Upper lobe of right lung (tissue), 1 donor: ENCODE data around the gene NSD2. TPM values are rescaled to one million over a fixed set of nuclear protein-coding genes. Genes with fewer than 3 reads are reported as not detected.

Experiments
- ATAC-seq: fragments of 200-7000 bp; cut with Tn5 transposase; one replicate; pipeline ENCODE4 v1.9.1; 2020; ENCODE audit warnings: mild to moderate bottlenecking, moderate library complexity
- DNase-seq: peaks from one replicate; pipeline ENCODE4 v3.0.0-alpha.2; 2020
- H3K27ac ChIP-seq: fragments of 200-600 bp; one replicate; pipeline ENCODE4 v1.8.0; 2022
- H3K27me3 ChIP-seq: fragments of 200-600 bp; one replicate; pipeline ENCODE4 v1.8.0; 2022; ENCODE audit warnings: mild to moderate bottlenecking
- H3K36me3 ChIP-seq: fragments of 200-600 bp; one replicate; pipeline ENCODE4 v1.8.0; 2022
- H3K4me1 ChIP-seq: fragments of 200-600 bp; one replicate; pipeline ENCODE4 v1.8.0; 2022
- H3K4me3 ChIP-seq: fragments of 200-600 bp; one replicate; pipeline ENCODE4 v1.8.0; 2022; ENCODE audit warnings: mild to moderate bottlenecking
- H3K9me3 ChIP-seq: fragments of 200-600 bp; one replicate; pipeline ENCODE4 v1.8.0; 2022
- intact Hi-C: fragments of 100-400 bp; cut with DNase I; formaldehyde crosslinking; loops from one replicate; pipeline ENCODE4 v1.11.0; 2022
- total RNA-seq: library from RNA; stranded (reverse); fragmentation: NEBNext Ultra II Directional; extraction: Animal tissue kit (Norgen Biotek cat#: 25700); gene quantifications from one replicate; pipeline ENCODE4 v1.2.1, GENCODE V29; 2021
- TF ChIP-seq, protein P1 (sequence below): fragments of 200-600 bp; IDR thresholded peaks from one replicate; pipeline ENCODE4 v1.8.0; 2022; ENCODE audit warnings: antibody characterized with exemption
- donor health status: DM: no; HTN: yes; CAD: no; lungs with severe emphysema.

Gene NSD2
- total RNA-seq, 1 donor from 2014 or later = 45.2 TPM

DNA sequence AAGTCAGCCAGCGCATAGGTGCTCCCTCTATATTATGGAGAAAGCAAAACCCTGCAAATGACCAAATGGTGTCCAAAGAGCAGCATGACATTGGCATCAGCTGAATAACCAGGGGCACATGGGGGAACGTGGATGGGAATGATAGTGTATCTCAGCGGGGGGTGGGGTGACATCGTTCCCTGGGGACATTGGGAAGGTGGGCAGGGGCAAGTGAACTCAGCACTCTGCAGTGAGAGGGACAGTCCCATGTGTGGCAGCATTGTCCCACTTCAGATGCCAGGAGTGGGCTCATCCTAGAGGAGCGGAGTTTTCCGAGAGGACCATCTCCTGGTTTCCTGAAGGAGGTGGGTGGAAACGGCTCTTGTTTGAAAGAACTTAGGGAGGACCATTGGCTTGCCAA, 72.7 kb downstream of the NSD2 start:
- intact Hi-C loops = no loop called here
- H3K9me3 ChIP-seq = no peaks in the 10 kb centered on the region
- no peak overlapping the region for H3K27ac ChIP-seq
- DNase-seq (no peak), ATAC-seq (no peak)
- TF ChIP-seq, protein P1, sequence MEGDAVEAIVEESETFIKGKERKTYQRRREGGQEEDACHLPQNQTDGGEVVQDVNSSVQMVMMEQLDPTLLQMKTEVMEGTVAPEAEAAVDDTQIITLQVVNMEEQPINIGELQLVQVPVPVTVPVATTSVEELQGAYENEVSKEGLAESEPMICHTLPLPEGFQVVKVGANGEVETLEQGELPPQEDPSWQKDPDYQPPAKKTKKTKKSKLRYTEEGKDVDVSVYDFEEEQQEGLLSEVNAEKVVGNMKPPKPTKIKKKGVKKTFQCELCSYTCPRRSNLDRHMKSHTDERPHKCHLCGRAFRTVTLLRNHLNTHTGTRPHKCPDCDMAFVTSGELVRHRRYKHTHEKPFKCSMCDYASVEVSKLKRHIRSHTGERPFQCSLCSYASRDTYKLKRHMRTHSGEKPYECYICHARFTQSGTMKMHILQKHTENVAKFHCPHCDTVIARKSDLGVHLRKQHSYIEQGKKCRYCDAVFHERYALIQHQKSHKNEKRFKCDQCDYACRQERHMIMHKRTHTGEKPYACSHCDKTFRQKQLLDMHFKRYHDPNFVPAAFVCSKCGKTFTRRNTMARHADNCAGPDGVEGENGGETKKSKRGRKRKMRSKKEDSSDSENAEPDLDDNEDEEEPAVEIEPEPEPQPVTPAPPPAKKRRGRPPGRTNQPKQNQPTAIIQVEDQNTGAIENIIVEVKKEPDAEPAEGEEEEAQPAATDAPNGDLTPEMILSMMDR = no peak
- no peaks in the 10 kb centered on the region for H3K4me1 ChIP-seq
- H3K4me3 ChIP-seq = no peak overlapping the region
- no peaks in the 10 kb centered on the region for H3K27me3 ChIP-seq
- peaks cover 29% of the 10 kb centered on the region for H3K36me3 ChIP-seq

GRCh38 chr4:1945124-1945895, 74.1 kb downstream of the NSD2 start:
- ATAC-seq (no peak), DNase-seq (no peak)
- H3K4me1 ChIP-seq = no peaks in the 10 kb centered on the region
- peaks cover 20% of the 10 kb centered on the region for H3K36me3 ChIP-seq
- TF ChIP-seq, protein P1 = no peak
- no peaks in the 10 kb centered on the region for H3K27me3 ChIP-seq
- intact Hi-C loops = no loop called here
- no peaks in the 10 kb centered on the region for H3K9me3 ChIP-seq
- H3K4me3 ChIP-seq = no peak overlapping the region
- H3K27ac ChIP-seq = no peak overlapping the region

DNA sequence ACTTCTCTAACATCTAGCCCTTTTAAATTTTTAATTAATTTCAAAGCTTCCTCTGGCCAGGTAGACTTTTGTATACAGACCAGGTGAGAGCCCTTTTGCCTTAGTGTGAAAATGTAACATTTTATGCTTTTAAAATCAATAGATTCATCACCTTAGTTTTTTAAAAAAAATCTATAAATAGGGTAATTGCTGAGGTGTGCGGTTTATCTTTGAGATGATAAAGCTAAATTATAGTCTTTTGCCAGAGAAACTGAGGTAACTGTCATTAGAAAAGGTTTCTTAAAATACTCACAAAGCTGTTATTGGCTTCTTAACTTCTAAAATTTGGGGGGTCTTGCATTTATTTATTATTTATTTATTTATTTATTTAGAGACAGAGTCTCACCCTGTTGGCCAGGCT, 74.7 kb downstream of the NSD2 start:
- ATAC-seq (no peak), DNase-seq (no peak)
- no peak overlapping the region for H3K27ac ChIP-seq
- intact Hi-C loops = no loop called here
- H3K9me3 ChIP-seq = no peaks in the 10 kb centered on the region
- no peaks in the 10 kb centered on the region for H3K4me1 ChIP-seq
- no peak overlapping the region for H3K4me3 ChIP-seq
- H3K36me3 ChIP-seq = peaks cover 19% of the 10 kb centered on the region
- TF ChIP-seq, protein P1 = no peak
- no peaks in the 10 kb centered on the region for H3K27me3 ChIP-seq

- TF ChIP-seq, protein P1 = no peak
- Histone ChIP-seq H3K9me3 (no peaks in the 10 kb centered on the region), H3K36me3 (peaks cover 10% of the 10 kb centered on the region), H3K4me1 (no peaks in the 10 kb centered on the region), H3K27ac (no peak overlapping the region), H3K27me3 (no peaks in the 10 kb centered on the region), H3K4me3 (no peak overlapping the region)
- no peak for ATAC-seq
- intact Hi-C loops = no loop called here
- DNase-seq = no peak
These were observed 77.0 kb downstream of the NSD2 start for GRCh38 chr4:1948232-1948631.

- Histone ChIP-seq H3K27ac (no peak overlapping the region), H3K9me3 (no peaks in the 10 kb centered on the region), H3K27me3 (no peaks in the 10 kb centered on the region), H3K36me3 (peaks cover 14% of the 10 kb centered on the region), H3K4me3 (no peak overlapping the region), H3K4me1 (no peaks in the 10 kb centered on the region)
- intact Hi-C loops = no loop called here
- TF ChIP-seq, protein P1 = no peak
- ATAC-seq = peak; percentile 58
- DNase-seq = no peak
These were observed 77.8 kb downstream of the NSD2 start for GRCh38 chr4:1948892-1949436.
